GM12873 (cell line): ENCODE data around the gene SLC35F3.

Source experiments
- TF ChIP-seq, protein P1 (sequence below): IDR thresholded peaks from 2 replicates; pipeline ENCODE4 v1.5.1; 2012; ENCODE audit warnings: low read depth, mild to moderate bottlenecking, moderate library complexity, low read length, control low read depth; ENCODE audit not compliant: insufficient read depth; ENCODE audit errors: missing control alignments

SLC35F3 gene

DNA sequence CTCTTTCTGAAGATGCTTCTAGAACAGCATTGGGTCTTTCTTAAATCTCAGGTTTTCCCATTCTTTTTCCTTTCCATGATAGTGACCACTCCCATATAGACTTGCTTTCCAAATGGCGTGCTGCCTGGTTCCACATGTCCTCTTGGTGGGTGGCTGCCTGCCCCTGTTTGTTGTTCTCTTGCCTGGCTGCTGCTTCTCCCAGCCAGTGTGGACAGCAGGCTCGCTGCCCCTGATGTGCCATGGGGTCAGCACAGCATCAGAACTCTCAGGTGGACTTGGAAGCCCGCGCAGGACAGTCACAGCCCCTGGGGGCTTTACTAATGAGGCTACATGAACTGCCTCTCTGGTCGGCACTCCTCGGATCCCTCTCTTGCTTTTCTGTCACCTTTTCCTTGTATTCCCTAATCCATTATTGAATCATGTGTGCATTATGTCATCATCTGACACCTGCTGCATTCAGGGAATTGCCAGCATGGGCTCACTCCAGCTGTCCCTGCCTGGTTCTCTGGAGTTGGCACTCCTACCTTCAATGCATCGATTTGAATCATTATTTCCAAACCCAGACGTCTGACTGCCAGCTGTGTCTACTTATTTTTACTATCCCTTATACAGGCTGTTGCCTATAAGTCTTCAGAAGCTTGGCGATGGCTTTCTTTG, 368.3 kb downstream of the SLC35F3 start:
- TF ChIP-seq, protein P1, sequence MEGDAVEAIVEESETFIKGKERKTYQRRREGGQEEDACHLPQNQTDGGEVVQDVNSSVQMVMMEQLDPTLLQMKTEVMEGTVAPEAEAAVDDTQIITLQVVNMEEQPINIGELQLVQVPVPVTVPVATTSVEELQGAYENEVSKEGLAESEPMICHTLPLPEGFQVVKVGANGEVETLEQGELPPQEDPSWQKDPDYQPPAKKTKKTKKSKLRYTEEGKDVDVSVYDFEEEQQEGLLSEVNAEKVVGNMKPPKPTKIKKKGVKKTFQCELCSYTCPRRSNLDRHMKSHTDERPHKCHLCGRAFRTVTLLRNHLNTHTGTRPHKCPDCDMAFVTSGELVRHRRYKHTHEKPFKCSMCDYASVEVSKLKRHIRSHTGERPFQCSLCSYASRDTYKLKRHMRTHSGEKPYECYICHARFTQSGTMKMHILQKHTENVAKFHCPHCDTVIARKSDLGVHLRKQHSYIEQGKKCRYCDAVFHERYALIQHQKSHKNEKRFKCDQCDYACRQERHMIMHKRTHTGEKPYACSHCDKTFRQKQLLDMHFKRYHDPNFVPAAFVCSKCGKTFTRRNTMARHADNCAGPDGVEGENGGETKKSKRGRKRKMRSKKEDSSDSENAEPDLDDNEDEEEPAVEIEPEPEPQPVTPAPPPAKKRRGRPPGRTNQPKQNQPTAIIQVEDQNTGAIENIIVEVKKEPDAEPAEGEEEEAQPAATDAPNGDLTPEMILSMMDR = no peak

DNA sequence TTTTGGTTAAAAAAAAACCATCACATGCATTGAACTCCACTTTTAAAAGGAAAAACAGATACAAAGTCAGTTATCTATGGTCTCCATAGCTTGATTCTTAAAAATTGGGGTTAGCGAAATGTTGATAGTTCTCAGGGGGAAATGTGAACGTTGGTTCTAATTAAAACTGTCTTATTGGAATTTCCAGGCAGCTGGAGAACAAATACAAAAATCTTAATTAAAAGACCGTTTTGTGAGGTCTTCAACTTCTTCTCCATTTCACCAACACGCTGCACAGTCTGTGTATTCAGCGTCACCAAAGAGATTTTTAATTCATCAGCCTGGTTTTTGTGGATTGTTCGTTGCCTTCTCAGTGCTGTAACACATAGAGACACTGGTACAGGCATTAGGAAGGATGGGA, 369.5 kb downstream of the SLC35F3 start:
- TF ChIP-seq, protein P1 = no peak

DNA sequence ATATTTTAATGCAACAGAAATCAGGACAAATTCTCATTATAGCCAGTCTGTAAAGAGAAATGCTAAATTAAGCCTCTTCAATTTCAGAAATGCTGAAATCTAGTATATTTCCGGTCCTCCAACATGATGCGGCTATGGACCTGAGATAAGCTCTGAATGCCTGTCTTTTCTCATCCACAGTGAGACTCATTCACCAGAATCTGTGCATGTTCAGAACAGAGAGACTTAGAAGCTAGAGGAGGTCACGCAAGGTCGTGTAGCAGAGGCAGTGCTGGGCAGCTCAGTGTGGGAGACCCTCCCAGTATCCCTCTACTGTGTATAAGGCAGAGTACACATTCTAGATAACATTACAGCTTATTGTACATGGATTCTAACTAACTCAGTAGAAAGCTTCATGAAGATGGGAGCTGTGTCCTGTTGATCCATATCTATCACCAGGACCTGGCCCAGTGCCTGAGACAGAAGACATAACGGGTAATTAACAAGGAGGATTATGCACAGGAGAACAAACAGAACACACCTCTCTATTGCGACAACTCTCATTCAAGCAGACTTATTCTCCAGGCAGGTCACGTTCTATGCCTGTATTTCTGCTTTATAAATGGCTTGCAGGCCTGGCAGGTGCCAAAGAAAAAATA, 371.8 kb downstream of the SLC35F3 start:
- TF ChIP-seq, protein P1 = no peak

DNA sequence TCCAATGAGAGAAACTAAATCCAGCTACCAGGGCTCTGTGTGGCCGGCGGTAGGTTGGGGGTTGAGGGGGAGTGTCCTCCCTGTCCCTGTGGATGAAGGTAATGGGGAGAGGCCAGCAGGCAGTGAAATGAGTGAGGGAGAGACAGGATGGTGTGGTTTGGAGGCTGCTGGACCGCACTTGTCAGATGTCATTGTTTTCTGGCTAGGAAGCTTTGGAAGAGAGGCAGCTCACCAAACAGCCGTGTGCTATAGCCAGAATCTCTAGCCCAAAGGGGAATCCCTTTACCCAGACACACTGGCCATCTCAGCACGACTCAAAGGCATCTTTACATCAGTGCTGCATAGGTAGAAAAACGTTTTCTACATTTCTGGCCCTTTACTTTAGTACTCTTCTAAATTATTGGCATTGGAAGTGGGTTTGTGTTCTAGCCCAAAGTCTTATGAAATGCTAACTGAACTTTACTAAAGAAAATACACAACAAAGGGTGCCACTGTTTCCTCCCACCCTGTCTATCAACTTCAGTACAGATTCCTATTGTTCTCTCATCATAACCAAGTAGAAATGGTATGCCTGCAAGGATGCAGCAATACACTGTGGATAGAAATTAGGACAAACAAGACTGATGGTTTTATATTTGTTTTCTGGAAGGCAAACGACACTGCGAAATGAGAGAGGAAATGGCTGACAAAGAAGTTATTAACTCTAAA, 372.8 kb downstream of the SLC35F3 start:
- TF ChIP-seq, protein P1 = no peak

DNA sequence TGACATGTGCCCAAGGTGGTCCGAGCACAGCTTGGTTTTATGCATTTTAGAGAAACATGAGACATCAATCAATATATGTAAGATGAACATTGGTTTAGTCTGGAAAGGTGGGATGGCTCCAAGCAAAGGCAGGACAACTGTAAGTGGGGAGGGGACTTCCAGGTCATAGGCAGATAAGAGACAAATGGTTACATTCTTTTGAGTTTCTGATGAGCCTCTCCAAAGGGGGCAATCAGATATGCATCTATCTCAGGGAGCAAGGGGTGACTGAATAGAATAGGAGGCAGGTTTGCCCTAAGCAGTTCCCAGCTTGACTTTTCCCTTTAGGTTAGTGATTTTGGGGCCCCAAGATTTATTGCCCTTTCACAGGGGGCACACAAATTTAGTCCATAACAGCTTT, 374.5 kb downstream of the SLC35F3 start:
- TF ChIP-seq, protein P1 = no peak

DNA sequence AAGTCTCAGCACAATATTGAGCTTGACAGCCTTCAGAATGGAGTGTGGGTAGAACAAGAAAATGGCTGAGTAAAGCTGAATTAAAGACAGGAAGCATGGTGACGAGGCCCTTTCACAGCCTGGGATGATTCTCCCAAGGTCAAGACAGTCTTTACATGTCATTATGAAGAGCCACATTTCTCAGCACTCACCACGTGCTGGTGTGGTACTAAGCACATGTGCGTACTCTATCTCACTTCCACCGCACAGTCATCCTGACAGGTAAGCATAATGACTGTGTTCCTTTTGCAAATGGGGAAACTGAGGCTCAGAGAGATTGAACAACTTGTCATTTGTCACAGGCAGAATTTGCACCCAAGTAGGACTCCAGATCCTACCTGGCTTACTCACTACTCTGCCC, 376.0 kb downstream of the SLC35F3 start:
- TF ChIP-seq, protein P1 = no peak

DNA sequence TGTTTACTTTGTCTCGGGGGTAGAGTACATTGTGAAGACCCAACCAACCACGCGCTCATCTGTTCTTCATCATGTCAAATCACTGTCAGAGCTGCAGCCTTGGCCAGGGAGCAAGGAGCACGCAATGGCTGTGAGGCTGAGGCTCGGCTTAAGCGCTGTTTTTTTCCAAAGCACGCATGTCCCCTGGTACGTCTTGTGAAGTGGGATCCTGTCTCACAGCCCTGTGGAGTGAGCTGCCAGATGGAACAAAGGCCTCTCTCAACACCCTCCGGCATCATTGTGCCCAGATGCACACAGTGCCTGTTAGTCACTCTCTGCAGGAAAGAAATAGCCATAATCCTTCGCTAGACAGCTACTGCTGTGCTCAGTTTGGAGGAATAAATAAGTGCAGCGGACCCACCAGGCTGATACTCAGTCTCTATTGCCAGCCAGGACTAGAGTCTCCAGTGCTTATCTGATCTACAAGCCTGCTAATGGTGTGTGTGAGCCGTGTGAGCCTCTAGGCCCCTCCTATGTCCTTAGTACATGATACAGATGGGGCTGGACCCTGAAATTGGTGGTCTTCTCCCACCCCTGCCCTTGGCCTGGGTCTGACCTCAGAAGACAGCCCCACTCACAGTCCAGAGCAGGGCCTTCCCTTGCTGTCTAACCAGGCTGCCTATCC, 377.5 kb downstream of the SLC35F3 start:
- TF ChIP-seq, protein P1 = no peak
